Effector CD4-positive, alpha-beta T cell (primary cell): ENCODE data around the gene SPRR2G. TPM values are rescaled to one million over a fixed set of nuclear protein-coding genes. Genes with fewer than 3 reads are reported as not detected.
"Not testable (repeated sequence)": the region's sequence is repeated elsewhere in the genome, so short reads cannot be mapped to it uniquely, and the experiment has no call there.

ENCODE experiments used
- DNase-seq: peaks from one replicate; pipeline ENCODE4 v3.0.0-alpha.2; 2020
- total RNA-seq: gene quantifications from one replicate; lab custom pipeline; 2026; lab: John Stamatoyannopoulos, UW

The SPRR2G gene
- total RNA-seq, result not detected

DNA sequence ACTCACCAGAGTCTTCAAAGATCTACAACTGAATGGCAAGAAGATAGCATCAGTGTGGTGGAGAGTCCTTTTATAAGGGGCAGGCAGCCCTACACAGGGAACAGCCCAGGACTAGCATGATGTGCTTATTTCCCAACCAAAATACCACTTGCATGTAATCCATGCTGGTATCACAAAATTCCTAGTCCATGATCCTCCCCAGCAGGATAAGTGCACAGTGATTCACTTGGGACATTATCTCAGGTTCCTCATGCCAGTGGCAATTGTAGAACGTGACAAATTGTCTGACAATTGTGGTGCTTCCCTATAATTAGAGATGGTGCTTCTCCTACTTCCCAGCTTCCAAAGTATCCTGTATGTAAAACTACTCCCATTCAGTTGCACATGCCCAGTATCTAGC lies at the start of gene SPRR2G:
TSS of gene SPRR2G (minus strand) at position 45 of the 400 bp plus-strand sequence. CDS start 780 bp downstream, outside the sequence.
- no peak for DNase-seq

DNA sequence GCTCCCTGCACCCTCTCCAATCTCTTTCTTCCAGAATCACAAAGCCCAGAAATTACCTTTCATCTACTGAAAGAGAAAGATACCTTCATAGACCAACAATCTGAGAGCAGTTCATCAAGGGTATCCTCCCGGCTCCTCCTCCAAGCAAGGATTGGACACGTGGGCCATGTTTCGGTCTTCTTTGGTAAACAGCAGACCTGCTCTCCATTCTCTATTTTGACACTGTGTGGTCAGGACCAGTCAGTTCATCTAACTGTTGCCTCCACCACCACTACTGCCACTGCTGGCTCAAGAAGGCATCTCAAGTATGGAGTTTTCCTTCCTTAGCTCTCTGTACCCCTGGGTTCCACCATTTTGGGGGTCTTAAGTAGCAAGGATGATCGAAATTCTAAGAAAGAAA lies 44.5 kb upstream of the SPRR2G start:
- DNase-seq, result no peak

DNA sequence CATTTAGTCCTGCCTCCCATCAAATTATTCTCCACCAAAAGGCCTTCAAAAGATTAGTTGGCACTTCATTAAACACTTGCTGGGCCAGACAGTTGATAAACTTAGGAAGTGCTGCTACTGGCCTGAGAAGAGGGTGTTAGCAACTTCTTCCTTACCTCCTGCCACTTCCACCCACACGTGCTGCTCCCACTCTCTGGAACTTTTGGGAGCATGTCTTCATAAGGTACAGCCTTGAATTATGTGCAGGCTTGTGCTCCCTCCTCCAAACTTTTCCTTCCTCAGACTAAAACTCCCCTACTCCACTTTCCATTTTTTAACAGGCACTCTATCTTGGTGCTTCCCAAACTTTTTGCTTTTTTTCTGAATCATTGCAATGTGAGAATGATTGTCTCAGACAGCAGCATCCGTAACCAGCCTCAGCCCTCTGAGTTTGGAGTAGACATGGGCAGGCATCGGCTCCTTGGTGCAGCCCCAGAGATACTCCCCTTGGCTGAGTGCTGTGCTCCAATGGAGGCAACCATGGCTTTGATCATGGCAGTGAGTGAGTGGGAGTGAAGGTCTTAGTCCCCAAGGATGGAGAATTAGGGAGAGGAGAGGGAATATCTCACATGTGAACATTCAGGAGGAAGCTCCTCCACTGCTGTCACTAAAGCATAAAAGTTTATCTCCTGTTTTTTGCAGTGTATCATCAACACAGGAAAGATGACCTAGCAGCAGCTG lies 43.8 kb upstream of the SPRR2G start:
- DNase-seq, result no peak

- no peak for DNase-seq
Observed at GRCh38 chr1:153192697-153193096, 42.0 kb upstream of the SPRR2G start.

GRCh38 chr1:153190373-153190772 lies 39.7 kb upstream of the SPRR2G start:
- DNase-seq, result no peak

GRCh38 chr1:153188301-153188700 lies 37.6 kb upstream of the SPRR2G start:
- DNase-seq, result not testable (repeated sequence)

DNA sequence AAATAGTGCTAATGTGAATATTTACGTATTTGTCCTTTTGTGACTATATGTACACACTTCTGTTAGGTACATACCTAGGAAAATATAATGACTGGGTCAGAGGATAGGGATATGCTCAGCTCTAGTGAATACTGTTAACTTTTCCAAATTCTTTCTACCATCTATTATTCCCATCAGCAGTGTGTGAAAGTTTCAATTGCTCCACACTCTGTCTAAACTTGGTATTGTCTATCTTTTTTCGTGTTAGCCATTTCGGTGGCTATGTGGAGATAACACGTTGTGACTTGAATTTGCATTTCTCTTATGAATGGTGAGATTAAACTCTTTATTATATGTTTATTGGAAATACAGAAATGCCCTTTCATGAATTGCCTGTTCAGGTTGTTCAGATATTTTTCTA lies 29.9 kb upstream of the SPRR2G start:
- DNase-seq, result no peak

- no peak for DNase-seq
Observed at GRCh38 chr1:153178922-153179321, 28.2 kb upstream of the SPRR2G start.

DNA sequence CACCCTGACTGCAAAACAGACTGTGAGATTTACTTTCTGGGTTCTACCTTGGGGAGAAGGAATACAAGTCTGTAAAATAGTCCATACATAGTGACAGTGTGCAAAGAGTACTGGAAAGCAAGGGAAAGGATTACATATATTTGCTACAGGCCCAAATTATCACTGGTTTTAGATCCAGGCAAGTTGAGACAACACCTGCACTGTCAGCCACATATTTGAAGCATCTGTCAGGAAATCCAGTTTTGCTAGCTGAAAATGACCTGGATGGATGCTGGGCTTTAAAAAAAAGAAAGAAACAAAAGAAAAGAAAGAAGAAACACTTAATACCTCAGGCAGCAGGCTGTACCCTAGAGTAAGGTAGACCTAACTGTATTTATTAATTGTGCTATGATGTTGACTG lies 23.9 kb upstream of the SPRR2G start:
- DNase-seq, result no peak

GRCh38 chr1:153168686-153169085 lies 18.0 kb upstream of the SPRR2G start:
- no peak for DNase-seq

DNA sequence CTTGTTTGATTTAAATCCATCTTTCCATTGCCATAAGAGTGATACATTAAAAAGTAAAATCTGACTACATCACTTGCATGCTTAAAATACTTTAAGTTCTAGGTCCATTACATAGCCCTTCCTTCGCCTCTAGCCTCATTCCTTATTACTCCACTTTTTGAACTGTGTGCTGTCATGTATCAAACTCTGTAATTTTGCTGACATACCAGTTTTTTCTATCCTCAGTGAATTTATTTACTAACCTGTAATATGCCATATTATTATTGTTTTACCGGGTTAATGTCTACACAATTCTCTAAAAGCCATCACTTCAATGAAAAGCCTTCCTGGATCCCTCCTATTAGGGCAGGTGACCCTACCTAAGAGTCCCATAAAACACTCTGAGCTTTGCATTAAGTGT lies 4.9 kb upstream of the SPRR2G start:
- DNase-seq, result no peak

DNA sequence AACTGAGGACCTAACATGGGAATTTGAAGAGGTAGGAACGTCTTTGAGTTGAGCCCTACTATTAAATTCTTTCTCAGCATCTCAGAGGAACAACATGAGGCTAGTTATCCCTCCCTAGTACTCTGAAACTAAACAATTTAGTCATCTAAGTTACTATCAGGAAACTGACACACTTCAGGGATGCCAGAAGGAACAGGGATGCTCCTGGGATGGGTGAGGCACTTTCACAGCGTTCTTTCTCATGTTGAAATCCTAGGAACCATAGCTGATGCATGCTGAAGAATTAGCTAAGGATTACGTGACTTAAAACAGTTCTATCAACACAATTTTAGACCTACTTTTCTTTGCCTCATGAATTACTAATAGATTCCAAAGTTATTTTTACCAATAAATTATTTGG lies 1.8 kb upstream of the SPRR2G start:
- no peak for DNase-seq

- DNase-seq, result no peak
Observed at GRCh38 chr1:153141377-153141776, 9.3 kb downstream of the SPRR2G start.

DNA sequence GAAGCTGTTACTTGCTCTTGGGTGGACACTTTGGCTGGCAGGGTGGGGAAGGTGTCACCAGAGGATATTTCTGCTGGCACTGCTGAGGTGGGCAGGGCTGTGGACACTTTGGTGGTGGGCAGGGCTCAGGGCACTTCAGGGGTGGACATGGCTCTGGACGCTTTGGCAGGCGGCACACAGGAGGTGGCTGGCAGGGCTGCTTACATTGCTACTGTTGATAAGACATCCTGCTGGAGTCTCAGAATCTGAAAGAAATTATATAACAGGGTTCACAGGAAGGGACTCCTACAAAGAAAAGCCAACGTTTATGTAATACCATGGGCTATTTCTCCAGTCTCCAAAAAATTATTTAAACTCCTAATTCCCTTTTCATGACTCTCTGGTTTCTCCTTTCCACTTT lies 10.2 kb downstream of the SPRR2G start:
- no peak for DNase-seq

DNA sequence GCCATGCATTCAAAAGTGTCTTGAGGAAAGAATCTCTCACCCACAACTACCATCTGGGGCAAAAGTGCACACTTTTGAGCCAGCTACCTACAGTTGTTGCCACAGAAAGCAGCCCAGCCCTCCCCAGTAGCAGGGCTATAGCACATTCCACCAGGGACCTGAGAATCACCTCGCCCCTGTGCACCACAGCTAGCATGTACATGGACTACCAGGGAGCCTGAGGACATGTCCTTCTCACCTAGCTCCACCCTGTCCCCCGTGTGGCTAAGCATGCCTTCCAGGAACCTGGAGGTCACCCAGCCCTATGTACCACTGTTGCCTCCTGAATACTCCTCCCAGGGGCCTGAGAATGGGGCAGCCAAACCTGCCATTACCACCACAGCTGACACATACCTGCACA lies 16.9 kb downstream of the SPRR2G start:
- no peak for DNase-seq

- DNase-seq, result no peak
Observed at GRCh38 chr1:153133267-153133666, 17.4 kb downstream of the SPRR2G start.

- DNase-seq, result not testable (repeated sequence)
Observed at GRCh38 chr1:153128688-153129087, 22.0 kb downstream of the SPRR2G start.

DNA sequence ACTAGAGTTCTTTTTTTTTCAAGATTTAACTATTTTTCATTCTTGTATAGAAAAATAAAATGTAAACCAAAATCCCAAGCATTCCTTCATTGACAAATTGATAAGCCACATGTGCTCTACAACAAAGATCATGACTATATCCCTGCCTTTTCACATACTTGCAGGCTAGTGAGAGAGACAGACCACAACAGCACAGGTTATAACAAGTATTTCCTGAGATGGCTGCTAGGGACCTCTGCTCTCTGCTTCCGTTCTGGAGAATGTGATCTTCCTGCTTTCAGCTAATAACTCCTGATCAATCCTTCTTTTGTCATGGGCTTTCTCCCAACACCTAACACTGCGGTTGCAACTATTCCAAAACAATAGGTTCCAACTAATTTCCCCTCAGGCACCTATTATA lies 23.4 kb downstream of the SPRR2G start:
- no peak for DNase-seq

DNA sequence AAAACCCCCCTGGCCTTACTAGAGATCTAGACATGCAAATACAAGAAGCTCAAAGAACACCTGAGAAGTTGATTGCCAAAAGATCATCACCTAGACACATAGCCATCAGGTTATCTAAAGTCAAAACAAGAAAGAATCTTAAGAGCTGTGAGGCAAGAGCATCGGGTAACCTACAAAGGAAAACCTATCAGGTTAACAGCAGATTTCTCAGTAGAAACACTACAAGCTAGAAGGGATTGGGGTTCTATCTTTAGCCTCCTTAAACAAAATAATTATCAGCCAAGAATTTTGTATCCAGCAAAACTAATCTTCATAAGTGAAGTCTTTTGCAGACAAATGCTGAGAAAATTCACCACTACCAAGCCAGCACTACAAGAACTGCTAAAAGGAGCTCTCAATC lies 25.2 kb downstream of the SPRR2G start:
- DNase-seq, result no peak

DNA sequence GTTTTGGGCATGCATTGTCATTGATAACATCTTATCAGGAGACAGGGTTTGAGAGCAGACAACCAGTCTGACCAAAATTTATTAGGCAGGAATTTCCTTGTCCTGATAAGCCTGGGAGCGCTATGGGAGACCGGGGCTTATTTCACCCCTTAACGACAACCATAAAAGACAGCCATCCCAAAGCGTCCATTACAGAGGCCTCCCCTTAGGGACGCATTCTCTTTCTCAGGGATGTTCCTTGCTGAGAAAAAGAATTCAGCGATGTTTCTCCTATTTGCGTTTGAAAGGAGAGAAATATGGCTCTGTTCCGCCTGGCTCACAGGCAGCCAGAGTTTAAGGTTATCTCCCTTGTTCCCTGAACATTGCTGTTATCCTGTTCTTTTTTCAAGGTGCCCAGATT lies 26.9 kb downstream of the SPRR2G start:
- DNase-seq, result not testable (repeated sequence)

DNA sequence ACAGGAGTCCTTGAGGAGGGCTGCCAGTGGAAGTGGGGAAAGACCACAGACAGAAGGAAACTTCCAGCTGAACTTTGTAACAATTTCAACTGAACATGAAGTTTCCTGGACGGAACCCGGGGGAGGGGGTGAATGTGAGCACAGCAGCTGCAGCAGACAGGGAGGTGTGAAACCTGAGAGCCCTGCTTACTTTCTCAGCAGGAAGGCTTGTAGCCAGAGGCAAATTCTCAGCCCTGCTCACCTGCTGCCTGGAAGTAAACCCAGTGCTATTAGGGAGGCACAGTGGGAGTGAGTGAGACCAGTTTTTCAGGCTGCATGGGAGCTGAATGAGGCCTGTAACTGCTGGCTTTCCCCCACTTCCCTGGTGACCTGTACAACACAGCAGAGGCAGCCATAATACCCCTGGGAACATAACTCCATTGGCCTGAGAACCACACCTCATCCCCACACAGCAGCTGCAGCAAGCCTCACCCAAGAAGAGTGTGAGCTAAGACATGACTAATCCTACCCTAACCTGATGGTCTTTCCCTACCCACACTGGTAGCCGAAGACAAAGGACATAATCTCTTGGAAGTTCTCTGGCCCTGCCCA lies 27.8 kb downstream of the SPRR2G start:
- DNase-seq, result no peak

DNA sequence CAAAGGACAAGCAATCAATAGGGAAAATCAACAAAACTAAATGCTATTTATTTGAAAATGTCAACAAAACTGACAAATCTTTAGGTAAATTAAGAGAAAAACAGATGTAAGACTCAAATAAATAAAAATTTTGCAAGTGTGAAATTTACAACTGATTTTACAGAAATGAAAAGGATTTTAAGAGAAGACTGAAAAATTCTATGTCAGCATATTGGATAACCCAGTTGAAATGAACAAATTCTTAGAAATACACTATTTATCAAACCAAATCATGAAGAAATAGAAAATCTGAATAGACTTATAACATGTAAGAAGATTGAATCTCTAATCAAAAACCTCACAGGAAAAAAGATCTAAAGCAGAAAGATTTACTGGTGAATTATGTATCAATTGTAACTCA lies 29.7 kb downstream of the SPRR2G start:
- no peak for DNase-seq

- DNase-seq, result no peak
Observed at GRCh38 chr1:153119491-153119971, 31.2 kb downstream of the SPRR2G start.

- DNase-seq, result not testable (repeated sequence)
Observed at GRCh38 chr1:153115264-153115663, 35.4 kb downstream of the SPRR2G start.

GRCh38 chr1:153113416-153113815 lies 37.3 kb downstream of the SPRR2G start, which contains the start of gene SPRR2F:
SPRR2F (minus strand) TSS chr1:153113516; CDS start chr1:153112733, 783 bp downstream.
- no peak for DNase-seq
